ENCODE measurements around the gene RMRP.

Gene RMRP

GRCh38 chr9:35700942-35701341 lies 43.1 kb upstream of the RMRP start:
- no peak overlapping the region for H3K4me2 ChIP-seq (ENCODE audit: low read length)
- H3K4me1 ChIP-seq (ENCODE audit: insufficient read depth, low read length, severe bottlenecking): no peaks in the 10 kb centered on the region
- no peaks in the 10 kb centered on the region for H3K79me2 ChIP-seq (ENCODE audit: insufficient read depth, low read length)
- H3K4me3 ChIP-seq (ENCODE audit: low read depth, low read length, poor library complexity, severe bottlenecking): no peak overlapping the region
- no peak overlapping the region for H3K27ac ChIP-seq (ENCODE audit: low read depth, low read length, poor library complexity, severe bottlenecking)
- no peaks in the 10 kb centered on the region for H3K27me3 ChIP-seq (ENCODE audit: insufficient read depth, low read length)
- no peaks in the 10 kb centered on the region for H4K20me1 ChIP-seq (ENCODE audit: insufficient read depth, low read length)
- TF ChIP-seq, protein P1, sequence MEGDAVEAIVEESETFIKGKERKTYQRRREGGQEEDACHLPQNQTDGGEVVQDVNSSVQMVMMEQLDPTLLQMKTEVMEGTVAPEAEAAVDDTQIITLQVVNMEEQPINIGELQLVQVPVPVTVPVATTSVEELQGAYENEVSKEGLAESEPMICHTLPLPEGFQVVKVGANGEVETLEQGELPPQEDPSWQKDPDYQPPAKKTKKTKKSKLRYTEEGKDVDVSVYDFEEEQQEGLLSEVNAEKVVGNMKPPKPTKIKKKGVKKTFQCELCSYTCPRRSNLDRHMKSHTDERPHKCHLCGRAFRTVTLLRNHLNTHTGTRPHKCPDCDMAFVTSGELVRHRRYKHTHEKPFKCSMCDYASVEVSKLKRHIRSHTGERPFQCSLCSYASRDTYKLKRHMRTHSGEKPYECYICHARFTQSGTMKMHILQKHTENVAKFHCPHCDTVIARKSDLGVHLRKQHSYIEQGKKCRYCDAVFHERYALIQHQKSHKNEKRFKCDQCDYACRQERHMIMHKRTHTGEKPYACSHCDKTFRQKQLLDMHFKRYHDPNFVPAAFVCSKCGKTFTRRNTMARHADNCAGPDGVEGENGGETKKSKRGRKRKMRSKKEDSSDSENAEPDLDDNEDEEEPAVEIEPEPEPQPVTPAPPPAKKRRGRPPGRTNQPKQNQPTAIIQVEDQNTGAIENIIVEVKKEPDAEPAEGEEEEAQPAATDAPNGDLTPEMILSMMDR (IDR thresholded peaks at IDR 0.05; ENCODE audit: low read length): no peak
- no peak for TF ChIP-seq EZH2 (IDR thresholded peaks at IDR 0.05; ENCODE audit: borderline replicate concordance, low read length)
- no peaks in the 10 kb centered on the region for H3K9me3 ChIP-seq (ENCODE audit: low read length)
- H3K36me3 ChIP-seq (ENCODE audit: insufficient read depth, low read length): peaks cover 98% of the 10 kb centered on the region
- H2AFZ ChIP-seq (ENCODE audit: low read length): no peak overlapping the region
- no peaks in the 10 kb centered on the region for H3K9me2 ChIP-seq (ENCODE audit: low read depth, low read length)
- H3F3A ChIP-seq (ENCODE audit: insufficient read depth, low read length): no peaks in the 10 kb centered on the region
- H3K9ac ChIP-seq (ENCODE audit: low read length): no peak overlapping the region

DNA sequence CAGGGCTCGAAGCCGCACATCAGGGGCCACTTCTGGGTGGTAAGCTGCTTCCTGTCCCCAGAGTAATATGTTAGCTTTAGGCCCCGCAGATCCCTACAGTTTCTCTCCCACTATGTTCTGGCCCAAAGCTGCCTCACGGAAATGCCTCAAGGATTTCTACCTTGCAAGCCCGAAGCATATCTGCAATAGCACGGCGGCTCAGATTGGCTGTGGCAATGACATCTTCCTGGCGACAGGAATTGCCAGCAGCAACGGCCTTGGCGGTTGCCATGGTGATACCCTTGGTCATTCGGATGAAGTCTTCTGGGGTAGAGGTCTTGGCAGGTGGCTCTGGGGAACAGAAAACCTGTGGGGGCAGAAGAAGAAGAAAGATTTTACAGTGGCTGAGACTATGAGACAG lies 42.2 kb upstream of the RMRP start:
- H3K36me3 ChIP-seq (ENCODE audit: insufficient read depth, low read length): peaks cover 93% of the 10 kb centered on the region
- H3K4me3 ChIP-seq (ENCODE audit: low read depth, low read length, poor library complexity, severe bottlenecking): no peak overlapping the region
- no peak overlapping the region for H3K9ac ChIP-seq (ENCODE audit: low read length)
- no peaks in the 10 kb centered on the region for H3K9me2 ChIP-seq (ENCODE audit: low read depth, low read length)
- H3K79me2 ChIP-seq (ENCODE audit: insufficient read depth, low read length): no peaks in the 10 kb centered on the region
- H3K9me3 ChIP-seq (ENCODE audit: low read length): no peaks in the 10 kb centered on the region
- no peaks in the 10 kb centered on the region for H3K27me3 ChIP-seq (ENCODE audit: insufficient read depth, low read length)
- H4K20me1 ChIP-seq (ENCODE audit: insufficient read depth, low read length): no peaks in the 10 kb centered on the region
- no peak for TF ChIP-seq EZH2 (IDR thresholded peaks at IDR 0.05; ENCODE audit: borderline replicate concordance, low read length)
- TF ChIP-seq, protein P1 (IDR thresholded peaks at IDR 0.05; ENCODE audit: low read length): no peak
- no peaks in the 10 kb centered on the region for H3F3A ChIP-seq (ENCODE audit: insufficient read depth, low read length)
- H3K4me2 ChIP-seq (ENCODE audit: low read length): no peak overlapping the region
- H2AFZ ChIP-seq (ENCODE audit: low read length): no peak overlapping the region
- no peak overlapping the region for H3K27ac ChIP-seq (ENCODE audit: low read depth, low read length, poor library complexity, severe bottlenecking)
- H3K4me1 ChIP-seq (ENCODE audit: insufficient read depth, low read length, severe bottlenecking): no peaks in the 10 kb centered on the region

DNA sequence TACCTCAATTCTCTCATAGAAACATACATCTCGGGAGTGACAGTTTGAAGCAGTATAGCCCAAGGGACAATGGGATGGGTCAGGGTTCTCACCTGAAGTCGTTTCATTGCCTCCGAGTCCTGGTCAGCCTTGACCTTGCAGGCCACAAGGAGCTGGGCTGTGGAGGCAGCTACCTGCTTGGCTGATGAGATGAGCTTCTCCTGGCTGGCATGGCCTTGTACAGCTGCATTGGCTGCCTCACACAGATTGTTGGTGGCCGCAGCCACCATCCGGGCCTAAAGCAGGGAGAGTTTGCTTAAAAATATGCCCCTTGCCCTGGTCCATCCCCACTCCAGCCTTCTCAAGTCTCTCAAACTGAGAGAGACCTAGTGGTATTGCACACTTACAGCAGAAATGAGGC lies 40.4 kb upstream of the RMRP start:
- H2AFZ ChIP-seq (ENCODE audit: low read length): no peak overlapping the region
- H3K27me3 ChIP-seq (ENCODE audit: insufficient read depth, low read length): no peaks in the 10 kb centered on the region
- H4K20me1 ChIP-seq (ENCODE audit: insufficient read depth, low read length): no peaks in the 10 kb centered on the region
- H3K27ac ChIP-seq (ENCODE audit: low read depth, low read length, poor library complexity, severe bottlenecking): no peak overlapping the region
- TF ChIP-seq, protein P1 (IDR thresholded peaks at IDR 0.05; ENCODE audit: low read length): no peak
- TF ChIP-seq EZH2 (IDR thresholded peaks at IDR 0.05; ENCODE audit: borderline replicate concordance, low read length): no peak
- no peaks in the 10 kb centered on the region for H3F3A ChIP-seq (ENCODE audit: insufficient read depth, low read length)
- no peaks in the 10 kb centered on the region for H3K9me3 ChIP-seq (ENCODE audit: low read length)
- no peak overlapping the region for H3K4me3 ChIP-seq (ENCODE audit: low read depth, low read length, poor library complexity, severe bottlenecking)
- H3K4me1 ChIP-seq (ENCODE audit: insufficient read depth, low read length, severe bottlenecking): no peaks in the 10 kb centered on the region
- no peak overlapping the region for H3K9ac ChIP-seq (ENCODE audit: low read length)
- H3K9me2 ChIP-seq (ENCODE audit: low read depth, low read length): no peaks in the 10 kb centered on the region
- H3K79me2 ChIP-seq (ENCODE audit: insufficient read depth, low read length): no peaks in the 10 kb centered on the region
- H3K4me2 ChIP-seq (ENCODE audit: low read length): no peak overlapping the region
- peaks cover 75% of the 10 kb centered on the region for H3K36me3 ChIP-seq (ENCODE audit: insufficient read depth, low read length)

Data from OCI-LY1 (cell line).